HG02970 (cell line): Measurements from ENCODE around the gene TSKS.

Experiments
- ATAC-seq: cut with Tn5 transposase; IDR thresholded peaks from one replicate; pipeline ENCODE4 v1.9.1; 2021; ENCODE audit warnings: mild to moderate bottlenecking, moderate library complexity, moderate number of reproducible peaks; ENCODE audit not compliant: unreplicated experiment, low FRiP score

TSKS gene

DNA sequence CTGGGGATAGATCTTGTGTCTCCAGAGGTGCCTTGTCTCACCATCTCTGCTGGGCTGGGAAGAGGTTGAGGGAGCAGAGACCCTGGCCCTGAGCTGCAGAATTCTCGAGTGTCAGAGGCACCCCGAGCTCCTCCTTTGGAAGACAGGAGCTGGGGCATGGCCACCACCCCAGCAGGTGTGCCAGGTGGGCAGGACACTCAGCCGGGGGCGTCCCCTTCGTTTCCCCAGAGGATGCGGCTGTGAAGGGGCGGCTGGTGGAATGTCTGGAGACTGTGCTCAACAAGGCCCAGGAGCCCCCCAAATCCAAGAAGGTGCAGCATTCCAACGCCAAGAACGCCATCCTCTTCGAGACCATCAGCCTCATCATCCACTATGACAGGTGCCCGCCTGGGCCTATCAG is 35.5 kb upstream of the TSKS start:
- ATAC-seq: no peak

DNA sequence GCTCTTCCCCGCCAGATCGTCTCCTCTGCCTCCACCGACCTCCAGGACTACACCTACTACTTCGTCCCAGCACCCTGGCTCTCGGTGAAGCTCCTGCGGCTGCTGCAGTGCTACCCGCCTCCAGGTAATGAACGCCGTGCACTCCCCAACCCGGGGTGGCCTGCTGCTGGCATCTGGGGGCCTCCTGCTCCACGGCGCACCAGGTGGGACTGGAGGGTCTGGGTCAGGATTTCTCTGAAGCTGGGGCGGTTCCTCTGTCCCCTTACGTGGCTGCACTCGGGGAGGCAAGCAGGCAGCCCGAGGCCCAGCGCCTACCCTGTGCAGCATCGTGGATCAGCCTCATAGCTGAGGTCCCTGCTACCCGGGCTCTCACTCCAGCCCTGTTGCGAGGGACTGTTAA is 32.5 kb upstream of the TSKS start:
- ATAC-seq: no peak

DNA sequence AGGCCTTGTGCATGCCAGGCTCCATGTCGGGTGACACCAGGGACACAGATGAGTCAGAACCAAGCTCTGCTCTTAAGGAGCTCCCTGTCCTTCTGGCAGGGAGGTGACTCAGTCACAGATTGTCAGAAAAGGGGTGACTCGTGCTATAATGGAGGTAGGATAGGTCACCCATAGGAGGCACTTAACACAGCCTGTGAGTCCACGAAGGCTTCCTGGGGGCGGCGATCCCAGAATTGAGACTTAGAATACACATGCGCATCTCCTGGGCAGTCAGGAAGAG is 30.4 kb upstream of the TSKS start:
- ATAC-seq: no peak

DNA sequence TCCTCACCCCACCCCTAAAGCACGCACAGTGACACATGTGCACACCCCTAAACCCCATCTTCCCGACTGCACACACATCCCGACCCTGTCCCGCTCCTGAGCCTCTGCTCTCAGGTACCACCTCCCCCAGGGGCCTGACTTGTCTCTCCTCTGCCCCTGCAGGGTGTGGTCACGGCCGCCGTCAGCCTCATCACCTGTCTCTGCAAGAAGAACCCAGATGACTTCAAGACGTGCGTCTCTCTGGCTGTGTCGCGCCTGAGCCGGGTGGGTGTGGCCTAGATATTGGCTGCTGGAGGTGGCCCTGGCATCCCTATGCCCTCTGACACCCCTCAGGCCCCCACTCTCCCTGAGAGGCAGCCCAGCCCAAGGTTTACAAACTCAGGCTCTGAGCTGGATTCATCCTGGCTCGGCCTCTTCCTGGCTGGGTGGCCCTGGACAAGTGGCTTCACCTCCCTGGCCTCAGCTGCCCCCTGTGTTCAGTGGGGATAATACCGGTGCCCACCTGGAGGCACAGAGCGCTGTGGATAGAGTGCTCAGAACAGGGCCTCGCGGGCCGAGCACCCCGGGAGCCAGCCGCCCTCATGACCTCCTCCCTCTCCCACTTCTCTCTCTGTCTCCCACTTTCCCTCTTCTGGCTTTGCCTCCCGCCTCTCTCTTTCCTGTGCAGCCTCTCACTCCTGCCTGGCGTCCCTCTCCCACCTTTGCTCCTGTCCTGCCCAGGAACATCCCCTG is 29.9 kb upstream of the TSKS start:
- no peak for ATAC-seq

DNA sequence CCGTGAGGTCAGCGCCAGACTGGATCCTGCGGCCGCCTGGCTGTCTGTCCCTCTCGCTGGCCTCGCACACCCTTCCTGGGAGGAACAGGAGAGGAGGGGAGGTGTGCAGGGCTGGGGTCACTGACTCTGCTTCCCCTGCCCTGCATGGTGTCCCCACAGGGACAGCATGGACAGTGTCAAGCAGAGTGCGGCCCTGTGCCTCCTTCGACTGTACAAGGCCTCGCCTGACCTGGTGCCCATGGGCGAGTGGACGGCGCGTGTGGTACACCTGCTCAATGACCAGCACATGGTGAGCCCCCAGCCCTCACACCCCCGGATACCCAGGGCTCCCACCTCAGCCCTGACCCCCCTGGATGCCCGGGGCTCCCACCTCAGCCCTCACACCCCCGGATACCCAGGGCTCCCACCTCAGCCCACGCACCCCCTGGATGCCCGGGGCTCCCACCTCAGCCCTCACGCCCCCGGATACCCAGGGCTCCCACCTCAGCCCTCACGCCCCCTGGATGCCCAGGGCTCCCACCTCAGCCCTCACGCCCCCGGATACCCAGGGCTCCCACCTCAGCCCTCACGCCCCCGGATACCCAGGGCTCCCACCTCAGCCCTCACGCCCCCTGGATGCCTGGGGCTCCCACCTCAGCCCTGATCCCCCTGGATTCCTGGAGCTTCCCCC is 28.8 kb upstream of the TSKS start:
- no peak for ATAC-seq

DNA sequence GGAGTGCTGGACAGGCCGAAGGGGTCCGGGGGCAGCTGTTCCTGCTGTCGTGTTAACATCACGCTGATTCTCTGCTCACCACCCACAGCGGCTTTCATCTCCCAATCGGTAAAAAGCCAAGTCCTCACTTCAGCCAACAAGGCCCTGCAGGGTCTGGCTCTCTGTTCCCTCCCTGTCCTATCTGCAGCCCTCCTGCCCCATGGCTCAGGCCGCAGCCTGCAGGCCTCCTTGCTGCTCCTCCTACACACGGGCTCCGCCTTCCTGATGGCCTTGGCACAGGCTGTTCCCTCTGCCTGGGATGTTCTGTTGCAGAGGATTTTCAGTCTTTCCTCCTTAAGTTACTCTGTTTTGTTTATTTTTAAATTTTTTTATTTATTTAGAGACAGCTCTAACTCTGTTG is 27.8 kb upstream of the TSKS start:
- no peak for ATAC-seq

DNA sequence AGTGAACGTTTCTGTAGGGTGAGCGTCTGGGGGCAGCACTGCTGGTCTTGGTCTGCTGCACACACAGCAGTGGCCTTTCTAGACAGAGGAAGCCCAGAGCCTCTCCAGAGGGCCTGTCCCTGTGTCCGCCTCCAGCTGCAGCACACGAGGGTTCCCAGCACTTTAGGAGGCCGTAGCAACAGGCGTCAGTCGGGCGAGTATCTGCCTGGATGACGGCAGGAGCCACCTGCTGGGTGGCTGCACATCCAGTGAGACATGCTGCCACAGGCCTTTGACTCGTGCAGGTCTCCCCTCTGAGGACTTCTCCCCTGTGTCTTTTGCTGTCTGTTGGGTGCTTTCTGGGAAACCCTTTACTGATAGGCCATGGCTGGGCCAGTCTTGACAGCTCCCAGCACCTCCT is 25.8 kb upstream of the TSKS start:
- ATAC-seq: no peak

DNA sequence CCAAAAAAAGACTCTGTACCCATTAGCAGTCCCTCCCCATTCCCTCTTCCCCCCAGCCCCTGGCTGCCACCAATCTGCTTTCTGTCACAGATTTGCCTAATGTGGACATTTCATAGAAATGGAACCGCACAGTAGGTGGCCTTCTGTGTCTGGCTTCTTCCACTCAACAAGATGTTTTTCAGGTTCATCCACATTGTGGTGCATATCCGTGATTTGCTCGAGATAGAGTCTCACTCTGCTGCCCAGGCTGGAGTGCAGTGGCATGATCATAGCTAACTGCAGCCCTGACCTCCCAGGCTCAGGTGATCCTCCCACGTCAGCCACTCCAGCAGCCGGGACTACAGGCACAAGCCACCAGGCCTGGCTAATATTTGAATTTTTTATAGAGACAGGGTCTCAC is 24.6 kb upstream of the TSKS start:
- ATAC-seq: no peak

DNA sequence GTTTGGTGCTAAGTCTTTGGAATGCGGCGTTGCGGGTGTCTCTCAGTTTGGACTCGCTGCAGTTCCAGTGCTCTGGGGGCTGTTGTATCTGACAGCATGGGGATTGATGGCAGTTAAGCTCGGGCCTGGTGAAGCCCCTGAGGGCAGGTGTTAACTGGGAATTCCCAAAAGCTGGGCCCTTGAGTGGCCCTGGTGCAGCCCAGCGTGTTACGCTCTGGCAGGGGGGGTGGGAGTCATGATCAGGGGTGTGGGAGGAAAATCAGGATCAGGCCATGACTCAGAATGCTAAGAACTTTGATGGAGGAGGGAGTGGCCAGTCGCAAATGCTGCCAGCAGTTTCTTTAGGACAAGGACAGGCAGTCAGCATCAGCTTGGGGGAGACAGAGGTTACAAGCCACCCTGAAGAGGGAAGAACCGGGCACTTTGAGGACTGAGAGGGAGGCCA is 23.3 kb upstream of the TSKS start:
- no peak for ATAC-seq

DNA sequence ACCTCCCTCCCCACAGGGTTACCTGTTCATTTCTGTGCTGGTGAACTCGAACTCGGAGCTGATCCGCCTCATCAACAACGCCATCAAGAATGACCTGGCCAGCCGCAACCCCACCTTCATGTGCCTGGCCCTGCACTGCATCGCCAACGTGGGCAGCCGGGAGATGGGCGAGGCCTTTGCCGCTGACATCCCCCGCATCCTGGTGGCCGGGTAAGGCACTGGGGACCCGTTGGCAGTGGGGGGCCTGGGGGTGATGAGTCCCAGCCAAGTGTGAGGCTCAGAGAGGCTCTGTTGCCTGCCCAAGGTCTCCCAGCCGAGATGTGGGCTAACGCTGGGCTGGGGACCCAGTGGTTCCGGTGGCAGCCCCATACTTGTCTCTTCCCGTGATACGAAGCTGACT is 19.4 kb upstream of the TSKS start:
- ATAC-seq: no peak

DNA sequence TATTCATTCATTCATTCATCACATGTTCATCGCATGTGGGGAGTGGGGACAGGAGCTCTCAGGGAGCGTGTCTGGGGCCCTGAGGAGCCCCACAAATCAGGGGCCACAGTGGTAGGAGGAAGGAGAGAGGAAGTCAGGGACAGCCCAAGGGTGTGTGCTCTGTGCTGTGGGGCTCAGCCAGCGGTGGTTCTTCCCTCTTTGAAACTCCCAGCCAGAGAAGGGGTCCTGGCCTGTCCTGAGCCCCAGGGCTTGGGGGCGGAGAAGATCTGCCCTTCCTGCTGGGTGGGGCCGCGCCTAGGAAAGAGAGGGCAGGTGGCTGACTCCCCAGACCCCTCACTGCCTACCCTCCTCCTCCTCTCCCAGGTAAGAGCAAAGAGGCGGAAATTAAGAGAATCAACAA is 18.3 kb upstream of the TSKS start:
- ATAC-seq: no peak

DNA sequence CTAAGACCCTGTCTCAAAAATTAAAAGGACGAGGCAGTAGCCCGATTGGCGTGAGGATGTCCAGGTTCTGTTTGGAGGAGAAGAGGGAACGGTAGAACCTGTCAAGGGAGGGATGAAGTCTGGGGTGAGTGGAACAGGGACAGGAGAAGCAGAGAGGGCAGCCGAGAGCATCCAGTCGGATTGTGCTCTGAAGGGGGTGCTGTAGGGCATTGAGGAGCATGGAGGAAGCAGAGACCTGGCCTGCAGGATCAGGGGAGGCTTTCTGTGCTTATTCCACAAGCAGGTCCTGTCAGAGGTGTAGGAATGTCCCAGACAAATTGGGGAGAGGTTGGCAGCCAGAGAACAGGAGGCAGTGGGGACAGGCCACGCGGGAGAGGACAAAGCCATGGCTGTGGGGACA is 17.8 kb upstream of the TSKS start:
- ATAC-seq: no peak

DNA sequence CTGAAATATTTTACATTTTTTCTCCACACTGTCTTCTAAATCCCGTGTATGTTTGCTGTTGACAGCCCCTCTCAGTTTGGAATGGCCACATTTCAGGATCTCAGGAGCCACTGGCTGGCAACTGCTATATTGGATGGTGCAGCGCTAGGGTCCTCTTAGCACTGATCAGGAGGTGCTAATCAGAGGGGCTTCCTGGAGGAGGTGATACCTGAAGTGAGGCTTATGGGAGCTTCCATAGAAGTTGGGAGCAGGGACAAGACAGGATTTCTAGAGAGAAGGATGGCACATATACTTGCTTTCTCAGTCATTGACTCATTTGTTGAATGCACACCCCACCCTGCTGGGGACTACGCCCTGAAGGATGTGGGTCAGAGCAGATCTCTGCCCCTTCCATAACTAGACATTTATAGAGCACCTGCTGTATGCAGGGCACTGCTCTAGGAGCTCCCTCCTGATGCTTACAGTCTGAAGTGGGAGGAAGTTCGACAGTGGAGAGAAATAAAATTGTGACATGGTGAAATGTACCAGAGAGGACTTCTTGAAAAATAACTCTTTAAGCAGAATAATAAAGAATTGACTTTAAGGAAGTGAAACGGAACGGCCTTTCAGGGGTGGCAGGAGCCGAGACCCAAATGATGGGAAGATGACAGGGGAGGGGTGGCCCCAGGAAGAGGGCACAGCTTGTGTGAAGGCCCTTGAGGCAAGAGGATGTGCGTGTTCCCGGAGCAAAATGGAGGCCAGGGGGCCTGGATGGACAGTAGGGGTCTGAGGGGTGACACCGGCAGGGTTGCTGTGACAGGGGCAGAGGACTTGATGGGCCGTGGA is 16.8 kb upstream of the TSKS start:
- ATAC-seq: no peak

DNA sequence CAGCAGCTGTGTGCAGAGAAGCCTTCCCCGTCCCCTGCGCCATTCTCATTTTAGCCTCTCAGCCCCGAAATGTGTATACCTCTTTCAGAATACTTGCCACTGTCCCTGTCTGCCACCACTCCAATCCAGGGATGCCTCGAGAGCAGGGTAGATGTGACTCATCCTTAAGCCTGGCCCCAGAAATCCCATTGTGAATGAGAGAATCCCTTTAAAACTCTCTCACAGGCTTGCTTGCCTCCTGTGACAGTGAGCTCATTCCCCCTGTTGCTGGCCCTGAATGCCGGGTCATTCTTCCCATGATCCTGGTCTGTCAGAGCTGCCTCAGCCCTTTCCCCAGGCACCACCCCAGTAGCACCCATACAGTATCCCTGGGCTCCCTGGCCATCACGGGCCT is 13.3 kb upstream of the TSKS start:
- no peak for ATAC-seq

DNA sequence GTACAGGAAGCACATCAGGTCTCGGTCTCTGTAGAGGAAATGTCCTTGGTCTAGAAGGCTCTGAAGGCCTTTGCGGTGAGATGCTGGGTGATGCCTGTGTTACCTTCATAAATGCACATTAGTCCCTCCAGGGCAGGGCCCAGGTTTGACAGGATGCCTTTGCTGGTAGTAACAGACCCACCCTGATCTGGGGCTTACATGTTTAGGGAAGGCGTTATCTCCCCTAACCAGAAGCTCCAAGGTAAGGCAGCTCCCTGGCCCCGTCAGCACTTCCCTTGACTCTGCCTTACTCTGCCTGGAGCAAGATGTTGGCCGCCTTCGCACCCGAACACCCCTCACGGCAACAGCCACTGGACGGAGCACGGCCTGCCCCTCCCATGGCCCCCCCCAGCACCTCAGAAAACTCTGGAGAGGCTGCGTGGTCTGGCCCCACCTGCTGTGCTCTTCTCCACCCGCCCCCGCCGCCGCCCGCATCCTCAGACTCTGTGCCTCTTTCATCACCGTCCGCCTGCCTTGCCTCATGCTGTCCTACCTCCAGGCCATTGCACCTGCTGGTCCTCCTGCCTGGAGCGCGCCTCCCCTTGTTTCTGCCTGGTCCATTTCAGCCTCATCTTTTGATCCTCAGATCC is 12.8 kb upstream of the TSKS start:
- no peak for ATAC-seq

DNA sequence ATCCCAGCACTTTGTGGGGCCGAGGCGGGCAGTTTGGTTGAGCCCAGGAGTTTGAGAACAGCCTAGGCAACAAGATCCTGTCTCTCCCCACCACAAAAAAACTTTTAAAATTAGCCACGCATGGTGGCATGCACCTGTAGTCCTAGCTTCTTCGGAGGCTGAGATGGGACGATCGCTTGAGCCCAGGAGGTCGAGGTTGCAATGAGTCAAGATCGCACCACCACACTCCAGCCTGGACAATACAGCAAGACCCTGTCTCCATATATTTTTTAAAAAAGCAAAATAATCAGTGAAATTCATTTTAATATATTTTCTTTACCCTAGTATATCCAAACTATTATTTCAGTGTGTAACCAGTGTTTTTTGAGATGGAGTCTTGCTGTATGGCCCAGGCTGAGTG is 11.9 kb upstream of the TSKS start:
- no peak for ATAC-seq

DNA sequence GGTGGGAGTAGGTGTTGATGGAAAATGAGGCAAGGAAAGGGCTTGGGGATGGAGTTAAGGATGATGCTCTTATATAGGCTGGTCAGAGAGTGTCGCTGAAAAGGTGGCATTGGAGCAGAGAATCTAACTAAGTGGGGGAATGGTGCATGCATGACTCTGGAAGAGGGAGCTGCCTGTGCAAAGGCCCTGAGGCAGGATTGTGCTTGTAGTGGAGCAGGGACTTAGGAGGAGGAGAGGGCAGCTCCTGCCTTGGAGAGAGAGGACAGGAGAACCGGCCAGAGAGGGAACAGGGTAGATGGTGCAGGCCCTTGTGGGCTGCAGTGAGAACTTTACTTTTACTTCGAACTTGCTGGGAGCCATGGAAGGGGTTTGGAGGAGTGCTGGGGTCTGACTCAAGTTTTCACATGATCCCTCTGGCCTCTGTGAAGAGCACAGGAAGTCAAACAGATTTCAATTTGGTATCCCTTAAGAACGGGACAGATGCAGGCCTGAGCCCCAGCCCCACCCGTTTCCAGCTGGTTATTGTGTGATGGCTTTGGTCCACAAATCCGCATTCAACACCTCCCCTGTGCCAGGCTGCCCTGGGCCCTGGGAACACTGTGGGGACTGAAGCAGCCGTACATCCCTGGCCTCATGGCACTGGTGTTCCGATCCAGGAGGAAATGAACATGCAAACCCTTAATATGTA is 10.7 kb upstream of the TSKS start:
- no peak for ATAC-seq

DNA sequence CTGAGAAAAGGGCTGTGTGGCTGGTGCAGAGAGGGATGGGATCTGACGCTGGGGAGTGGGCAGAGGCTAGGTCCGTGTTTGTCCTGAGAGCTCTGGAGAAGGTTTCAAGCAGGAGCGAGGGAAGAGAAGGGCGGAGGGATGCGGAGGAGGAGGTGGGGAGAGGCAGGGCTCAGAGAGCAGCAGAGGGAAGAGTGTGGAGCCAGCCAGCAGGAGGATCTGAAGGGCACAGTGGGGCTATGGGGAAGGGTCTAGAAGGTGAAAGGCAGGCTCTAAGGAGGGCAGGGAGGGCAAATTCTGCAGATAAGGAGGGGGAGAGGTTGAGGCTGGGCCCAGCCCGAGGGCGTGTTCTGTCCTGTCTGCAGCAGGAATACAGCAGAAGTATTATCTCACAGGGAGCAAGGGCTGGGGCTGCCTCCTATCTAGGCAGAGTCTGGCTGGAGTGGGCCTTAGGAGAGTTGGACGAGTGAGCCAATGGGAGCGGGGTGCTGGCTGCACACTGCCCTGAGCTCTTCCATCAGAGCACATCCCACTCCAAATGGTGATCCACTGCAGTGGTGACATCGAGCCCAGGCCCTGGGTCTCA is 9.8 kb upstream of the TSKS start:
- ATAC-seq: no peak

DNA sequence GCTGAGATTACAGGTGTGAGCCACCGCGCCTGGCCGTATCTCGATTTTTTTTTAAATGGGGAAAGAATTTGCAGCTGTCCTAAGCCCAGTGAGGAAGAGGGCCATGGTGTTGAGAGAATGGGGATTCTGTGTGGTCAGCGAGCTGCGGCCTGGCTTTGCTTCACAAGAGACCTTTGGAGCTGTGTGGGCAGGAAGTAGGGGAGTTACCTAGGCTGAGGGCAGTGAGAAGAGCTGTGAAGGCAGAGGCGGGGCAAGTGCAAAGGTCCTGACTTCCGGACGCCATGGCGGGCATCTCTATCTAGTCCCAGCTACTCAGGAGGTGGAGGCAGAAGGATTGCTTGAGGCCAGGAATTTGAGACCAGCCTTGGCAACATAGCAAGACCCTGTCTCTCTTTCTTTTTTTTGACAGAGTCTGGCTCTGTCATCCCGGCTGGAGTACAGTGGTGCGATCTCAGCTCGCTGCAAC is 8.6 kb upstream of the TSKS start:
- ATAC-seq: no peak

DNA sequence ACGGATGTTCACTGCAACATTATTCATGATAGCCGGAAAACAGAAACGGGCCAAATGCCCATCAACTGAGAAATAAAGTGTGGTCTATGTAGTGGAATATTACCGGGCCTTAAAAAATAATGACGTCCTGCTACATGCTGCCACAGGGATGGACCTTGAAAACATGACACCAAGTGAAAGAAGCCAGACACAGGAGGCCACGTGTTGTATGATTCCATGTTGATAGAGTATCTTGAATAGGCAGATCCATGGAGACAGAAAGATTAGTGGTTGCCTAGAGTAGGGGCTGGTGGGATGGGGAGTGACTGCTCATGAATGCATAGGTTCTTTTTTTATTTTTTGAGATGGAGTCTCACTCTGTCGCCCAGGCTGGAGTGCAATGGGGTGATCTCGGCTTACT is 7.4 kb upstream of the TSKS start:
- ATAC-seq: no peak
